WTC11 (cell line): Measurements from ENCODE around the gene SLC35G3.

Experiments used
- ETV6 ChIP-seq: sonication (generic); formaldehyde crosslinking; IDR thresholded peaks from 2 replicates; pipeline ENCODE4 v1.8.1; 2022; ENCODE audit warnings: mild to moderate bottlenecking, missing genetic modification reagents
- ZNF317 ChIP-seq: sonication (generic); formaldehyde crosslinking; IDR thresholded peaks from 2 replicates; pipeline ENCODE4 v1.8.1; 2023; ENCODE audit warnings: low read depth, mild to moderate bottlenecking, moderate library complexity, missing genetic modification reagents, borderline replicate concordance
- ZNF423 ChIP-seq: fragments of 250-450 bp; sonication (Bioruptor Pico); IDR thresholded peaks from 2 replicates; pipeline ENCODE4 v2.1.2; 2022; ENCODE audit warnings: mild to moderate bottlenecking, moderate library complexity
- TF ChIP-seq, protein P1 (sequence below): sonication (generic); formaldehyde crosslinking; IDR thresholded peaks from 2 replicates; pipeline ENCODE4 v1.8.0; 2022; ENCODE audit warnings: missing genetic modification reagents
- TF ChIP-seq, protein P2 (sequence below): fragments of 200-600 bp; IDR thresholded peaks from 2 replicates; pipeline ENCODE4 v1.8.0; 2022; ENCODE audit warnings: antibody characterized with exemption

GRCh38 chr17:35149941-35150340 is 44.3 kb downstream of the SLC35G3 start:
- TF ChIP-seq ZNF317 (CRISPR knock-in tag): no peak
- TF ChIP-seq, protein P1, sequence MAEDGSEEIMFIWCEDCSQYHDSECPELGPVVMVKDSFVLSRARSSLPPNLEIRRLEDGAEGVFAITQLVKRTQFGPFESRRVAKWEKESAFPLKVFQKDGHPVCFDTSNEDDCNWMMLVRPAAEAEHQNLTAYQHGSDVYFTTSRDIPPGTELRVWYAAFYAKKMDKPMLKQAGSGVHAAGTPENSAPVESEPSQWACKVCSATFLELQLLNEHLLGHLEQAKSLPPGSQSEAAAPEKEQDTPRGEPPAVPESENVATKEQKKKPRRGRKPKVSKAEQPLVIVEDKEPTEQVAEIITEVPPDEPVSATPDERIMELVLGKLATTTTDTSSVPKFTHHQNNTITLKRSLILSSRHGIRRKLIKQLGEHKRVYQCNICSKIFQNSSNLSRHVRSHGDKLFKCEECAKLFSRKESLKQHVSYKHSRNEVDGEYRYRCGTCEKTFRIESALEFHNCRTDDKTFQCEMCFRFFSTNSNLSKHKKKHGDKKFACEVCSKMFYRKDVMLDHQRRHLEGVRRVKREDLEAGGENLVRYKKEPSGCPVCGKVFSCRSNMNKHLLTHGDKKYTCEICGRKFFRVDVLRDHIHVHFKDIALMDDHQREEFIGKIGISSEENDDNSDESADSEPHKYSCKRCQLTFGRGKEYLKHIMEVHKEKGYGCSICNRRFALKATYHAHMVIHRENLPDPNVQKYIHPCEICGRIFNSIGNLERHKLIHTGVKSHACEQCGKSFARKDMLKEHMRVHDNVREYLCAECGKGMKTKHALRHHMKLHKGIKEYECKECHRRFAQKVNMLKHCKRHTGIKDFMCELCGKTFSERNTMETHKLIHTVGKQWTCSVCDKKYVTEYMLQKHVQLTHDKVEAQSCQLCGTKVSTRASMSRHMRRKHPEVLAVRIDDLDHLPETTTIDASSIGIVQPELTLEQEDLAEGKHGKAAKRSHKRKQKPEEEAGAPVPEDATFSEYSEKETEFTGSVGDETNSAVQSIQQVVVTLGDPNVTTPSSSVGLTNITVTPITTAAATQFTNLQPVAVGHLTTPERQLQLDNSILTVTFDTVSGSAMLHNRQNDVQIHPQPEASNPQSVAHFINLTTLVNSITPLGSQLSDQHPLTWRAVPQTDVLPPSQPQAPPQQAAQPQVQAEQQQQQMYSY: no peak
- TF ChIP-seq, protein P2, sequence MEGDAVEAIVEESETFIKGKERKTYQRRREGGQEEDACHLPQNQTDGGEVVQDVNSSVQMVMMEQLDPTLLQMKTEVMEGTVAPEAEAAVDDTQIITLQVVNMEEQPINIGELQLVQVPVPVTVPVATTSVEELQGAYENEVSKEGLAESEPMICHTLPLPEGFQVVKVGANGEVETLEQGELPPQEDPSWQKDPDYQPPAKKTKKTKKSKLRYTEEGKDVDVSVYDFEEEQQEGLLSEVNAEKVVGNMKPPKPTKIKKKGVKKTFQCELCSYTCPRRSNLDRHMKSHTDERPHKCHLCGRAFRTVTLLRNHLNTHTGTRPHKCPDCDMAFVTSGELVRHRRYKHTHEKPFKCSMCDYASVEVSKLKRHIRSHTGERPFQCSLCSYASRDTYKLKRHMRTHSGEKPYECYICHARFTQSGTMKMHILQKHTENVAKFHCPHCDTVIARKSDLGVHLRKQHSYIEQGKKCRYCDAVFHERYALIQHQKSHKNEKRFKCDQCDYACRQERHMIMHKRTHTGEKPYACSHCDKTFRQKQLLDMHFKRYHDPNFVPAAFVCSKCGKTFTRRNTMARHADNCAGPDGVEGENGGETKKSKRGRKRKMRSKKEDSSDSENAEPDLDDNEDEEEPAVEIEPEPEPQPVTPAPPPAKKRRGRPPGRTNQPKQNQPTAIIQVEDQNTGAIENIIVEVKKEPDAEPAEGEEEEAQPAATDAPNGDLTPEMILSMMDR: no peak
- TF ChIP-seq ZNF423: no peak
- no peak for TF ChIP-seq ETV6
